Muscle layer of duodenum (tissue), 2 donors: ENCODE results near the gene ZNF219.

ENCODE experiments used
- H3K27ac ChIP-seq: one replicate; pipeline ENCODE4 v1.7.0; 2013; ENCODE audit warnings: mild to moderate bottlenecking, low read length
- H3K27me3 ChIP-seq: one replicate; pipeline ENCODE4 v1.7.0; 2013; ENCODE audit warnings: low read depth, mild to moderate bottlenecking, control low read depth, low read length
- H3K36me3 ChIP-seq, 2 donors: one replicate each; pipeline ENCODE4 v1.7.0; 2013; ENCODE audit warnings: low read length in 2 of 2, control low read depth in 1 of 2, mild to moderate bottlenecking in 1 of 2; ENCODE audit not compliant: insufficient read depth in 2 of 2, control insufficient read depth in 1 of 2
- H3K4me1 ChIP-seq, 2 donors: one replicate each; pipeline ENCODE4 v1.7.0; 2013; ENCODE audit warnings: low read length in 2 of 2, mild to moderate bottlenecking in 2 of 2, control low read depth in 1 of 2, moderate library complexity in 1 of 2; ENCODE audit not compliant: insufficient read depth in 2 of 2, control insufficient read depth in 1 of 2
- H3K4me3 ChIP-seq, 2 donors: one replicate each; pipeline ENCODE4 v1.7.0; 2013; ENCODE audit warnings: low read length in 2 of 2, low read depth in 1 of 2, mild to moderate bottlenecking in 1 of 2
- H3K9me3 ChIP-seq, 2 donors: one replicate each; pipeline ENCODE4 v1.7.0; 2013; ENCODE audit warnings: low read length in 2 of 2, control low read depth in 1 of 2, mild to moderate bottlenecking in 1 of 2; ENCODE audit not compliant: control insufficient read depth in 1 of 2
- donor health status: healthy.

ZNF219 gene

DNA sequence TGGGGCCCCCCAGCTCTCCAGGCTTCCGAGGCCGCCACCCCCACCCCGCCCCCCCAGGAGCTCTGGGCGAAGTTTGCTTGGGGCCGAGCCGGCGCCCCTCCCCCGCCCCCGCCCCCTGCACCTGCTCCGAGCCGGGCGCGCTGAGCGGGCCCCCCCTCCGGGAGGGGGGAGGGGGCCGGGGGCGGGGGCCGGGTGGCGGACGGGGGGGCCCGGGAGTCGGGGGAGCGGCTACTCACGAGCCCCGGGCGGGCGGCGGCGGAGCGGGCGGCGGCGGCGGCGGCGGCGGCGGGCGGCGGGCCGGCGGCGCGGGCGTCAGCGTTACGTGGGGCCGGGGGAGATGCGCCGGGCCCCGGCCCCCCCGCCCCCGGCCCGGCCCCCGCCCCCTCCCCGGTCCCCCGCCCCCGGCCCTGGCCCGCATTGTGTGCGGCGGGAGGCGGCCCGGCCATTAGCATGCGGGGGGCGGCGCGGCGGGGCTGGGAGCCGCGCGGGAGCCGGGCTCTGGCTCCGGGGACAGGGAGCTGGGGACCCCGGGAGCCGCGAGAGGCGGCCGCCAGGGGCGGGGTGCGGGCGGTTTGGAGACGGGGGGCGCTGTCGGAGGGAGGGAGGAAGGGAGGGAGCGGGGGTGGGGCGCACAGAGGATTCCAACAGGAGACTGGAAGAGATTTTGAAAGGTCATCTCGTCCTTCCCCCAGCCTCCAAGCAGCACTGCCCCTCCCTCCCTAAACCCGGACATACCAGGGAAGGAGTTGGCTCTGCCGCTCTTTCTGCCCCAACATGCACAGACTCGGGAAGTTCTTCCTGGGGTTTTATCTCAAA, at the start of gene ZNF219:
Gene ZNF219, minus strand, starts transcription at position 580 of the 816 bp plus-strand sequence. CDS start 5,064 bp downstream, outside the sequence.
- H3K4me1 ChIP-seq = peaks cover 14 to 49% of the 10 kb centered on the region in 2 donors
- no peaks in the 10 kb centered on the region for H3K27me3 ChIP-seq
- H3K36me3 ChIP-seq = peaks cover 0 to under 1% of the 10 kb centered on the region in 2 donors
- peak within 1 kb of the TSS; percentile 78 for H3K27ac ChIP-seq
- H3K9me3 ChIP-seq = no peaks in the 10 kb centered on the region
- H3K4me3 ChIP-seq = peak within 1 kb of the TSS; percentile 65 to 67

DNA sequence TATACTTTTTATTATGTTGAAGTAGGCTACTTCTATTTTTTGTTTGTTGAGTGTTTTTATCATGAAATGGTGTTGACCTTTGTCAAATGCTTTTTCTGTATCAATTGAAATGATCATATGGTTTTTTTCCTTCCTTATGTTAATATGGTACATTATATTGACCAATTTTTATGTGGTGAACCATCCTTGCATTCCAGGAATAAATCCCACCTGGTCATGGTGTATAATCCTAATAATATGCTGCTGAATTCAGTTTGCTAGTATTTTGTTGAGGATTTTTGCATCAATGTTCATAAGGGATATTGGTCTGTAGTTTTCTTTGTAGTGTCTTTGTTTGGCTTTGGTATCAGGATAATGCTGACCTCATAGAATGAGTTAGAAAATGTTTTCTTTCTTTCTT, 47.0 kb upstream of the ZNF219 start:
- Histone ChIP-seq H3K4me3 (no peak overlapping the region), H3K36me3 (no peaks in the 10 kb centered on the region), H3K9me3 (peaks cover 0 to 9% of the 10 kb centered on the region in 2 donors), H3K4me1 (no peaks in the 10 kb centered on the region), H3K27me3 (no peaks in the 10 kb centered on the region), H3K27ac (no peak overlapping the region)

DNA sequence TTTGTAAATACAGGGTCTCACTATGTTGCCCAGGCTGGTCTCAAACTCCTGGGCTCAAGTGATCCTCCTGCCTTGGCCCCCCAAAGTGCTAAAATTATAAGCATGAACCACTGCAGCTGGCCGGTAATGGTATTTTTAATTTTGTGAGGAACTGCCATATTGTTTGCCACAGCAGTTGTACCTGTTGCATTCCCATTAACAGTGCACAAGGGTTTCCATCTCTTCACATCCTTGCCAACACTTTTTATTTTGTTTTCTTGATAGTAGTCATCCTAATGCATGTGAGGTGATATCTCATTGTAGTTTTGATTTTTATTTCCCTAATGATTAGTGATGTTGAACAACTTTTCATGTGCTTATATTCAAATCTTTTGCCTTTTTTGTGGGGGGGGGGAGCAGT, 43.9 kb upstream of the ZNF219 start:
- no peaks in the 10 kb centered on the region for H3K36me3 ChIP-seq
- no peaks in the 10 kb centered on the region for H3K4me1 ChIP-seq
- H3K4me3 ChIP-seq = no peak overlapping the region
- H3K27ac ChIP-seq = no peak overlapping the region
- peaks cover 0 to 9% of the 10 kb centered on the region in 2 donors for H3K9me3 ChIP-seq
- no peaks in the 10 kb centered on the region for H3K27me3 ChIP-seq

DNA sequence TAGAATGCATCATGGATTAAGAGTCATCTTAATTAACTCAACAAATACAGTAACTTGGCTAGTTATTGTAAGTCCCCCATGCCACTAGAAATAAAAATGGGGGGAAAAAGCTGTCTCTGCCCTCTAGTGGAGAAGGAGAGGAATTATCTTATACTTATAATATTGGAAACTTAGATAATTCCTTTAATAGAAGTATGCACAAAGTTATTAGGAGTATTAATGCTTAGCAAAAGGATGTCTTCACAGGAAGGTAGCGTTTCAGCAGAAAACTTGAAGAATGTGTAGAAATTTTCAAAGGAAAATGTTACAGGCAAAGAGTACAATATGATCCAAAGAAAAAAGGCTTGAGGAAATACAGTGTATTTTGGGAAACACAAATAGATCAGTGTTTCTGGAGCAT, 37.6 kb upstream of the ZNF219 start:
- Histone ChIP-seq H3K4me3 (no peak overlapping the region), H3K4me1 (no peaks in the 10 kb centered on the region), H3K27ac (no peak overlapping the region), H3K9me3 (no peaks in the 10 kb centered on the region), H3K27me3 (no peaks in the 10 kb centered on the region), H3K36me3 (no peaks in the 10 kb centered on the region)

DNA sequence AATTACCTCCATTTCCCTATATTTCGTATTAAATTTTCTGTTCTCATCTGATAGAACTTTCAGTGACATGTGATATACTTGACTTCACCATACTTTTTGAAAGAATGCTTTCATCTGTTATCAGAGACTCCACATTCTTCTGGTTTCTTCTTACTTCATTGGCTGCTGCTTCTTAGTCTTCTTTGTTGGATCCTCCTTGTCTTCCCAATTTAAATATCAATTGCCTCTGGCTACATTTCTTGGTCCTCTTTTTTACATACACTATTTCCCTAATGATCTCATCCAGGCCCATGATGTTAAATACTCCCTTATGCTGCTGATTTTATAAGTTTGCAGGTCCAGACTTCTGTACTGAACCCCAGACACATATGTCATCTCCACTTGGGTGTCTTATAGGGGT, 35.4 kb upstream of the ZNF219 start:
- Histone ChIP-seq H3K9me3 (no peaks in the 10 kb centered on the region), H3K27ac (no peak overlapping the region), H3K27me3 (no peaks in the 10 kb centered on the region), H3K36me3 (no peaks in the 10 kb centered on the region), H3K4me3 (no peak overlapping the region), H3K4me1 (no peaks in the 10 kb centered on the region)

DNA sequence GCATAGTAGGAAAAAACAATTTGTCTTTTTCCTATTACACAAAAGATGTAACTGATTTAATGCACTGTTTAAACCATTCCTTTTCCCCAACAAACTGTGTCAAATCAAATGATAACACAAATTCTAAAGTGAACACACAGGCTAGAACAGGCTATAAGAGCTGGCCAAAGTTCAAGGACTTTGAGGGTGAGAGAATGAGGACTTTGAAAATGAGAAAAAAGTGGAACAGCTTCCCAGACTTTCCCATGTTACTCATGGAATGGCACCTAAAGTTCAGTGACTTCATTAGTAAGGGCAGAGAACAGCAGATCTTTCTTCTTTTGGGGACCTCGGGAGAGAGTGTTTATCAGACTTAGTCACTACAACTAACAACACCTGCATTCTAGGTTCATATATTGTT, 25.0 kb upstream of the ZNF219 start:
- Histone ChIP-seq H3K27me3 (no peaks in the 10 kb centered on the region), H3K4me3 (no peak overlapping the region), H3K27ac (no peak overlapping the region), H3K36me3 (no peaks in the 10 kb centered on the region), H3K4me1 (no peaks in the 10 kb centered on the region), H3K9me3 (no peaks in the 10 kb centered on the region)

DNA sequence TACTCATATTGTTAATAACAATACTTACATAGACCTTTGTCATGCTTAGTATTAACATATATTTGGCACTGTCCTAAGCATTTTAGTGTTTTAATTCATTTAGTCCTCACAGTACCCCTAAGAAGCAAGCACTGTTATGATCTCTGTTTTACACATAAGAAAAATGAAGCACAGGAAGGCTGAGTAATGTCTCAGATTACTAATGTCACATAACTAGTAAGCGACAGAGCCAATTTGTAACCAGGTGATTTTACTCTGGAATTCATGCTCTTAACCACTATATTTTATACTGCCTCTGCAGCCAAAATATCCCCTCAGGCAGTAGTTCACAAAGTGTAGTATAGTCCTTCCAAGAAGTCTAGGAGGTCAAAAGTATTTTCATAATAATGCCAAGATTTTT, 22.7 kb upstream of the ZNF219 start:
- Histone ChIP-seq H3K4me3 (no peak overlapping the region), H3K27ac (no peak overlapping the region), H3K27me3 (no peaks in the 10 kb centered on the region), H3K9me3 (no peaks in the 10 kb centered on the region), H3K4me1 (no peaks in the 10 kb centered on the region), H3K36me3 (no peaks in the 10 kb centered on the region)

DNA sequence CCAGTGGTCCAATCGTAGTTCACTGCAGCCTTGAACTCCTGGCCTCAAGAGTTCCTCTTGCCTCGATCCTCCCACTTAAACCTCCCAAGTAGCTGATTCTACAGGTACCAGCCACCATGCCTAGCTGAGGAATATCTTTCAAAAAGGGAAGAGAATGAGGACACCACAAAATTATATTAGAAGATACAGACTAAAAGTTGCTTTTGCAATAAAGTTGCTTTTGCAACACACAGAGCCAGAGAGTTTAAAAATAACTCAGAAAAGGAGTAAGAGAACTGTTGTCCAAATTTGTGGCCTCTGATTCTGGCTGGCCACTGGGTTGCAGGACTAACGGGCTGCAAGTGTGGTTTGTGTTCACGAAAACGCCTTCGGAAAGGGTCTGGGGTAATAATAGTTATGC, 22.2 kb upstream of the ZNF219 start:
- no peaks in the 10 kb centered on the region for H3K9me3 ChIP-seq
- H3K27ac ChIP-seq = no peak overlapping the region
- H3K36me3 ChIP-seq = no peaks in the 10 kb centered on the region
- no peak overlapping the region for H3K4me3 ChIP-seq
- H3K4me1 ChIP-seq = no peaks in the 10 kb centered on the region
- no peaks in the 10 kb centered on the region for H3K27me3 ChIP-seq

DNA sequence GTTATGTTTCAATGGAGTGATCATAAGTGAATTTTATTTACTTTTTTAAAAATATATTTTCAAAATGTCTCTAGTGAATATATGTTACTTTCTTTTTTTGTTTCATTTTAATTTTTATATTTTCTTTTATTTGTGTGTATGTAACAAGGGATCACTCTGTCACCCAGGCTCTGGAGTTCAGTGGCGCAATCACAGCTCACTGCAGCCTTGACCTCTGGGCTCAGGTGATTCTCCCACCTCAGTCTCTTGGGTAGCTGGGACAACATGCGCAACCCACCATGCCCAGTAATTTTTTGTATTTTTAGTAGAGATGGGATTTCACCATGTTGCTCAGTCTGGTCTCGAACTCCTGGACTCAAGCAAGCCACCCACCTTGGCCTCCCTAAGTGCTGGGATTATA, 20.5 kb upstream of the ZNF219 start:
- Histone ChIP-seq H3K4me1 (no peaks in the 10 kb centered on the region), H3K4me3 (no peak overlapping the region), H3K36me3 (no peaks in the 10 kb centered on the region), H3K27ac (no peak overlapping the region), H3K27me3 (no peaks in the 10 kb centered on the region), H3K9me3 (no peaks in the 10 kb centered on the region)

DNA sequence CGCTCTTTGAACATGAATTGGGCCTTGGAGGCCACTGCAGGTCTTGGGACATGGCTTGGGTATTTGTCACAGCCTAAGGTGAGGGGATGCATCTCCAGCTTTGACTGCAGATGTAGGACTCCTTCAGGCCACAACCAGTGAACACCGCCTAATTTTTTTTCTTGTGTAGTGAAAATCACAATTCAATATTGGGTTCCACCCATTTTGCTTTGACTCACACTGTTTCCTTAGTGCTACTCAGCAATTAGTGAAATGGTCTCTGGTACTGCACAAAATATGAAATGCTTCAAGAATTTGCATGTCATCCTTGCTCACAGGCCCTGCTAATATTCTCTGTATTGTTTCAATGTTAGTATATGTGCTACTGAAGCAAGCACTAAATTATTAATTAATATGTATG, 14.9 kb upstream of the ZNF219 start:
- Histone ChIP-seq H3K27ac (no peak overlapping the region), H3K4me1 (no peaks in the 10 kb centered on the region), H3K9me3 (no peaks in the 10 kb centered on the region), H3K27me3 (no peaks in the 10 kb centered on the region), H3K36me3 (no peaks in the 10 kb centered on the region), H3K4me3 (no peak overlapping the region)

DNA sequence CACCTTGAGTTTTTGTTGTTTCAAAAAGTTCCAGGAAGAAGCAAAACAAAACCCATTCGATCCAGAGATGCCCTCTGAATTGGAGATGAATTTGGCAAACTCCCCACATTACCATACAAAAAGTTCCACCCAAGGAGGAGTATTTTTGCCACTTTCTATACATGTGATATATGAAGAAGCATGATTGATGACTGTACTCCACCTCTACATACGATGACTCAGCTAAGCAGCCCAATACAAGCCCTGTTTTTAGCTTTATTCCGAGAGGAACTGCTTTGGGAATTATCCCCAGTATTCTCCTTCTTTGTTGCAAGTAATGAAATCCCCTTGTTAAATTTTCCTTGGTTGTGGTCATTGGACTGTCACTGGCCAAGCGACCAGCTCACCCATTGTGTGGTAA, 13.8 kb upstream of the ZNF219 start:
- H3K4me1 ChIP-seq = no peaks in the 10 kb centered on the region
- H3K27me3 ChIP-seq = no peaks in the 10 kb centered on the region
- no peak overlapping the region for H3K27ac ChIP-seq
- no peaks in the 10 kb centered on the region for H3K36me3 ChIP-seq
- H3K9me3 ChIP-seq = no peaks in the 10 kb centered on the region
- no peak overlapping the region for H3K4me3 ChIP-seq
